ENCODE results near the gene RAP2A.
A peak's percentile ranks its signal among the peaks of the same experiment; 100 is the strongest.

RAP2A gene

DNA sequence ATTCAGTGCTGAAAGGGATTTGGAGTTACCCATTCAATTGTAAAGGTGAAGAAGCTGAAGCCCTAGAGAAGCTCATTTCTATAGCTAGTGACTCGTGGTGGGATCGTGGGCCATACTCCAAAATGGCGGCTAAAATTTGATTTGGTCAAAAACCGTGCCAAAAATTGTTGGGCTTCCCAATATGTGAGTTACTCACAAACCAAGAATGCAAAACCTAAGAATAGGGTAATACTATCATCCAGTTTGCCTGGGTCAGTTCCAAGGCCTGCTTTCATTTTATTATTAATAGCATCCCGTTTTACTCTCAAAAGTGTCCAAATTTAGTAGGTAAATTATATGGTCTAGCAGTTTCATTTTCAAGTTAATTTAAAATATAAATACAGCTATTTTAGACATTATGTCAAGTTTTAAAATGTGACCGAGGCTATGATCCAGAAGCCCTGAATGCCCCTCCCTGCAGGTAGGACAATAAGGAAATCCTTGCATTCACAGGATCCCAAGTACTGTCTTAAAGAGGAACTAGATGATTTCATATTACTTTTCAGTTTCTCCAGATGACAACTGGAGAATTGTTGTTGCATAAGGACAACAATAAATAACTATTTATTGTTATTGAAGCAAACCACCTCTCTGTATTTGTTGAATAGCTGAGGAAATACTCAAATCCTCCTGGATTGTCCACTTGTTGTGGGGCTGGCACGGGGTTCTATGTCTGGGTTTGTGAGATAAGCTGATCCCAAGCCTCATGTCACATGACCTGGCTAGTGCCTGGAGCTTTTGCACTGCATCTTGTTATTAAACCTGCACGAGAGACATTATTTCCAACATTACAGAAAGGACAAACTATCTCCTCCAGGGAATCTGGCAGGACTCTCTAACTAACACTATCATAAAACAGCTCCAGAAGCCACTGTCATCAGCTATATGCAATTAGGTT is 11.6 kb upstream of the RAP2A start:
- DNase-seq (ENCODE audit: low read depth in 2 of 2), result no peak

DNA sequence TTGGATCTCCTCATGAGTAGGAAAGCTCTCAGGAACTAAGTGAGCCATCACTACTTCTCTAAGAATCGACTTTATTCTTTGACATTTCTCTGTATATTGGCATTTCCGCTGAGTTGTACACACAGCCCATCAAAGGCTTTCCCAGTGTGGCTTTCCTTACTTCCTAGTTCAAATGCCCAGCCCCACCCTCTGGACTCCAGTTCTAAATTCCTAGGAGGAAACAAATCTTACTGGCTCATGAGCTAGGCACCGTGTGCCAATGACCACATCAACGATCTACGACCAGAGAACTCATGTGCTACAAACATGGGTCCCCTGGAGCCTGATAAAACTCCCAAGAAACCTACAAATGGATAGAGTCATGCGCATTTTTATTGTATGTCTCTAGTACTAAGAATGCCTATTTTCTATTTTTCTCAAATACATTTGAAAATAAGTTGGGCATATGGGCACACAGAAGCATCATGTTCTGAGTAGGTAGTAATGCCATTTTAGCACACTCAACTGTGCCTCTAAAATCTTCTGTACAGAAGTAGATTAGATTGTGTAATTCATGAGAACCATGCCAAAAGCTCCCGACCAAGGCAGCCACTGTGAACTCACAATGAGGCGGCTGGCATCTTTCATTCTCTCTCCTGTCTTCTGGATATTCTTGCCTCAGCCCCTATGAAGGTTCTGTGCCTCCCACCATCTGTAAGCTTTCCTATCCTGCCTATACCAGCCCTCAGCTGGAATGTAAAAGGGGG is 10.5 kb upstream of the RAP2A start:
- no peak for DNase-seq (ENCODE audit: low read depth in 2 of 2)

GRCh38 chr13:97425590-97425989 is 8.4 kb upstream of the RAP2A start:
- no peak for DNase-seq (ENCODE audit: low read depth in 2 of 2)

DNA sequence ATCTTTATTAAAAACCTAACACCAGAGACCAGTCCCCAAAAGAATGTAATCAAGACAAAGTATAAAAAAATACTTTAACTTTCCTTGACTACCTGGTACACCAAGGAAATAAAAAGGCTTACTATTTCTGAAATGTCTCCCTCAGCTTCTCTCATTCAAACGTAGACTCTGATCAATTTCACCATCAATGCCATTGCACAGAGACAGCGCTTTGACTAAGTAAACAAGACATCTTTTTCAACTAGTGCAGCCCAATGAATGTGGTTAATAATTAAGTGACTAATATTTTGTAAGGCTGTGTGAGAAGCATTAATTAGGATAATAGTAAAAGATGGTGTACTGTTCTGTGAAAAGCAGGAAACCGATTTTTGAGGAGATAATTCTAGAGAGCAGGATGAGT is 7.3 kb upstream of the RAP2A start:
- no peak for DNase-seq (ENCODE audit: low read depth in 2 of 2)

- DNase-seq (ENCODE audit: low read depth in 2 of 2), result no peak
Observed at GRCh38 chr13:97429681-97430081, 4.3 kb upstream of the RAP2A start.

DNA sequence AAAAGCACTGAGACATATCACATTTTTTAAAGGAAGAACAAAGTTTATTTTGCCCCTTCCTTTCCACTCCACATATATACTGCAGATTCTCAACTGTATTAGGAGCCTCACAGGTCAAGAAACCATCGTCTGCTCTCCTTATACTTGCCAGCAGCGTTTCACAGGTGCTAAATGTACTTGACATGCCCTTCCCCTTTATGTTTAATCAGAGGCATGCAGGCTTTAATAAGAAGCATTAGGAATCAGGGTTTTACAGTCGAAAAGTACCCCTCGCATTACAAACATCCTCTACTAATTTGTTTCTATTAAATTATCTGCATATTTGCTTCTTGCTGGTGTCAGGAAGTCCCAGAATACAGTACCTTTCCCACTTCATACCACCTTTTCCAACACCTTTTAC is 3.7 kb upstream of the RAP2A start:
- no peak for DNase-seq (ENCODE audit: low read depth in 2 of 2)

GRCh38 chr13:97431171-97431764 is 2.7 kb upstream of the RAP2A start:
- DNase-seq (ENCODE audit: low read depth in 2 of 2), result no peak

- no peak for DNase-seq (ENCODE audit: low read depth in 2 of 2)
Observed at GRCh38 chr13:97432232-97432916, 1.6 kb upstream of the RAP2A start.

DNA sequence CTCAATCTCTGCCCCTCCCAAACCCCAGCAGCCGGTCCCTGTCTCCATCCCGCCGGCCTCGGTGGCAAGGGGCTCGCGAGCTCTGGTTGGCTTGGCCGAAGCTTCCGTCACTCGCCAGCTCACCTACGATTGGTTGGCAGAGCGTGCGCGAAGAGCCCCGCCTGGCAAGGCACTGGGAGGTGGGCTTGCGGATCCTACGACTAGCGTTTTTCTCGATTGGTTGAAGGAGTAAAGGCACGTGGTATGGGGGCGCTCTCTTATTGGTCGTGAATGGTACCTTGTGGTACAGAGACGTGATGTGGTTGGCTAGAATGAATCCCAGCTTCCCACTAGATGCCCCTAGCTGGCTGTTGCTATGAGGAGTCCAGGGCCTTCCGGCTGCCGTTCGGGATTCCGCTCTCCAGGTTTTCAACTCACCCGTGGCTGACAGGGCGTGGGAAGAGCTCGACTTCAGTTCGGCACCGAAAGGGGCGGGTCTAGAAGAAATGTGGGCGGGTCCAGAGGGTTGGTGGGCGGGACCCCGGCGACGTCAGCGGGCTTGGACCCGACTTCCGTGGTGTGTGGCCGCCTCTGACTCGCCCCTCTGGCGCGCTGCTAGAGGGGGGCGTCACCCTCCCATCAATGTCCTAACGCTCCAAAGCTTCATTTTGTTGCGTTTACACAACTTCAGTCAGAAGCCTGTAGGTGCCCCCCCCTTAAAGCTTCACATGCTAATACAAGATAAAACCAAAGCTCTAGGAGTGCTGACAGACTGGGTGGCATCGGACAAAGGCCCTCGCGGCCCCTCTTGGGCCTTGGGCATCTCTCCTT is 847 bp upstream of the RAP2A start:
- DNase-seq (ENCODE audit: low read depth in 2 of 2), result peak; percentile 95 to 97

- DNase-seq (ENCODE audit: low read depth in 2 of 2), result peak; percentile 4 to 7
Observed at GRCh38 chr13:97434397-97435201, 630 bp downstream of the RAP2A start.

- no peak for DNase-seq (ENCODE audit: low read depth in 2 of 2)
Observed at GRCh38 chr13:97435323-97435722, 1.4 kb downstream of the RAP2A start.

DNA sequence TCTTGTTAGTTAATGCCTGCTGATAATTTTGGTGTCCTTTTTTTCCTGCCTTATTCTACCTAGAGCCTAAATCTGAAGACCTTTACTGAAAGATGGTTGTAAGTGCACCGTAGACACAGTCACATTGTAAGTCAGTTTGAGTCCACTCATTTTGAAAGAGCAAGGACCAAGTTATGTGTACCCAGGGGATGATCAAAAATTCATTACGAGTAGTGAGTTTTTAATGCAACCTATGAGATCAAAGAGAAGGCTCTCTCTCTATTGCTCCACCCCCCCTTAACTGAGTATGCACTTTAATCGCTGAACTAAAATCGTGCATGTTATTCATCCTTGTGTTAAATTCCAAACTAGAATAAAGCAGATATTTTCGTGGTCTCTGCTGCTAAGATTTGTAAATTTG is 1.8 kb downstream of the RAP2A start:
- DNase-seq (ENCODE audit: low read depth in 2 of 2), result no peak

GRCh38 chr13:97436845-97437244 is 2.9 kb downstream of the RAP2A start:
- no peak for DNase-seq (ENCODE audit: low read depth in 2 of 2)

- no peak for DNase-seq (ENCODE audit: low read depth in 2 of 2)
Observed at GRCh38 chr13:97437729-97438128, 3.8 kb downstream of the RAP2A start.

DNA sequence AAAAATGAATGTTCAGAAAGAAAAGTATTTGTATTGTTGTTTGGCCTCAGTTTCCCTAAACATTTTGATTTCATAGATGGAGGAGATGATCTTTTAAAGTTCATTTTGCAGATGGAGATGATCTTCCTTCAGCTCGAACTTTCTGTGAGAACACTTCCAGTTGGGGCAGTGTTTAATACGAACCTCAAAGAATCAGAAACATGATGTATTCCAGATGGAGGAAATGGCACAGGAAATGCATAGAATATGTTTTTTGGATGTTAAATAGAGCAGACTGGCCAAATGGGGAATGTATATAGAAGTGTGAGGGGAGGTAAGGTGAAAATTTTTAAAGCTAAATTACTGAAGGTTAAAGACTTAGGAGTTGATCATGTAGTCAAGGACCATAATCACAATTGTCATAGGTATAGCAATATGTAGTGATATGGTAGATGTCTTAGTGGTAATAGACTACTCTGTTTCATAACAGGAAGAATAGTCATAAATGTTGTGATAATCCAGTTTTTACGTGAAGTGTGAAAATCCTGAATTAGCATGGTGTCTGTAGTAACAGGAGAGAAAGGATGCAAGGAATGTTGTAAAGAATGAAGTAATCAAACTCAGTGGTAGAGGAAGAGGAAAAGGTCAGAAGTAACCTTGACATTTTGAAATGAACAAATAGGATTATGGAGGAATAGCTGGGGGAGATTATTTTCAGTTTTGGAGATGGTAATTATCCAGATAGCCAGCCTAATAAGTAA is 5.1 kb downstream of the RAP2A start:
- DNase-seq (ENCODE audit: low read depth in 2 of 2), result no peak

DNA sequence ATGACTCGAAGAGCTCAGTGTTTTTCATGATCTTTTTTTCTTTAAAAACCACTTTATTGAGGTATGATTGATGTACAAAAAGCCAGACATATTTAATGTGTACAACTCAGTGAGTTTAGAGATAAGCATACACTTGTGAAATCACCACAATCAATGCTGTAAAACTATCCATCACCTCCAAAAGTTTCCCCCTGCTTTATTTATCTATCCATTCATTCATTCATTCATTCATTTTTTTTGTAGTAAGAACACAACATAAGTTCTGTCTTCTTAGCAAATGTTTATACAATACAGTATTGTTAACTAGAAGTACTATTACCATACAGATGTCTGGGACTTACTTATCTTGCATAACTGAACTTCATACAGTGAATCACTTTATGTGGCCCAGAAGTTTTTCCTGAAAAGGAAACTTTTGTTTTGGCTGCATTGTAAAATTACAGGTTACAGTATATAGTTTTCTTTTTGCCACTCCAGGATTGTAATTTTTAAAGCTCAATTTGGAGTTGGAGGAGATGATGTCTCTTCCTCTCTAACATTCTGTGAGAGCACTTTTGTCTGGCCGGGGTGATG is 6.7 kb downstream of the RAP2A start:
- DNase-seq (ENCODE audit: low read depth in 2 of 2), result no peak

- DNase-seq (ENCODE audit: low read depth in 2 of 2), result no peak
Observed at GRCh38 chr13:97441368-97441767, 7.4 kb downstream of the RAP2A start.

DNA sequence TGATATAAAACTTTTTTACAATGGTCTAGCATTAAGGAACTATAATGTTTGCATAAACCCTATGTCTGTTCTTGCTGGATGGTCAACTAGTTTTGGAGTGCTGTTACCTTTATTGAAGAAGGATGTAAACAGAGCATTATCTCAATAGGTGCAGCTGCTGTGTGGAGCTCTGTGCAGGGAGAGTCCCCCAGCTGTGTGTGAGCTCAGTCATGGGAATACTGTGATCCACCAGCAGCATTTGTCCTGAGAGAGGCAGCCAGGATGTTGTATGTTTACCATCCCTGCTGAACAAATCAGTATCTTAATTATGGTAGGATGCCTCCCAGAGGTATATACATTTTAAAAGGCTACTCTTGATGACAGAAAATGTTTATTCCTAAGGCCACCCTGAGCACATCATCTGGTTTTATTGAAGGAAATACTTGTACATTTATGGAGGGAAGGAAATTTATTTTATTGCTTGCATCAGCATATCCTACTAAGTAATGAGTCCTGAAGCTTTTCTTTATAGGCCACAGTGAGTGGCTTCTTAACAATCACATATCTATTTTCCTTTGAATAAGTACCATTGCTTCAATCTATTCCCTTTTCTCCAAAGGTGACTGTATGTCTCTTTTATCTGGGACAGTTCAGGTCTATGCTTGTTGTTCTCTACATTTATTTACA is 11.7 kb downstream of the RAP2A start:
- no peak for DNase-seq (ENCODE audit: low read depth in 2 of 2)

DNA sequence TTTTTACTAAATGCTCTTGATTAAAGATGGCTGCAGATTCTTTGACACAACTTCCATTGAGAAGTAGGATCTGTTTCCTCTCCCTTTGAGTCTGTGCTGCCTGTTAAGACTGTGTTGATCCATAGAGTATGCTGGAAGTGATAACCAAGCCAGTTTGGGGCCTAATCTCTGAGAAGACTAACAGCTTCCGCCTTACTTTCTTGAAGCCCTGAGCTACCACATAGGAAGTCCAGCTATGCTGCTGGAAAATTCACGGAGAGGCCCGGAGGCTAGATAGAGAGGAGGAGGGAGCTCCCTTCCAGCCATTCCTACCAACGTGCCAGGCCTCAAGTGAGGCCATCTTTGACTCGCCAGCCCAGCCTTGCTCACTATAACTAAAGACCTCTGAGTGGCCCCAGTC is 12.5 kb downstream of the RAP2A start:
- no peak for DNase-seq (ENCODE audit: low read depth in 2 of 2)

Measured in stimulated activated CD4-positive, alpha-beta T cell treated with anti-CD3 and anti-CD28 coated beads, Interleukin-4, amount 100 ng/mL, for 48 hours (primary cell).